HG03432 (cell line): ENCODE measurements around the gene NEK1.

Source experiments
- ATAC-seq: cut with Tn5 transposase; IDR thresholded peaks from one replicate; pipeline ENCODE4 v1.9.1; 2021; ENCODE audit warnings: mild to moderate bottlenecking, moderate library complexity; ENCODE audit not compliant: unreplicated experiment

The NEK1 gene

DNA sequence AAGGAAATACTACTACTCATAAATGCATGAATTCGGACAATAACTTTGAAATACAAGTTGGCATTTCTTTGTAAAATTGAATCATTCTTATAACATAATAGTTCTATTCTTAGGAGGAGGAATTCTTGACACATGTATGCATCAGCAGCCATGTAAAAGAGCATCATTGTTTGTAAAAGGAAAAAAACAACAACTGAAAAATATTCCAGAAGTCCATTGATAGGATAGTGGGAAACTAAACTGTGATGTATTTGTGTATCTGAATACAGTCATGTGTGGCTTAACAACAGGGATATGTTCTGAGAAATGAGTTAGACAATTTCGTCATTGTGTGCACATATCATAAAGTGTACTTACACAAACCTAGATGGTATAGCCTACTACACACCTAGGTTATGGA lies 239.6 kb downstream of the NEK1 start:
- no peak for ATAC-seq

DNA sequence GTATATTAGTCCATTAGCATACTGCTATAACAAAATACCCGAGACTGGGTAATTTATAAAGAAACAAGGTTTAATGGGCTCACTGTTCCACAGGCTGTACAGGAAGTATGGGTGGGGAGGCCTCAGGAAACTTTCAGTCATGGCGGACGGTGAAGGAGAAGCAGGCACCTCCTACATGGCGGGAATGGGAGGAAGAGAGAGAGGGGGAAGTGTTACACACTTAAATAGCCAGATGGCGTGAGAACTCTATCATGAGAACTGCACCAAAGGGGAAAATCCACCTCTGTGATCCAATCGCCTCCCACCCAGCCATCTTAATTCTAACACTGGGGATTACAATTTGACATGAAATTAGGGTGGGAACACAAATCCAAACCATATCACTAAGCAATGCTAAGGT lies 242.7 kb downstream of the NEK1 start:
- ATAC-seq: no peak

DNA sequence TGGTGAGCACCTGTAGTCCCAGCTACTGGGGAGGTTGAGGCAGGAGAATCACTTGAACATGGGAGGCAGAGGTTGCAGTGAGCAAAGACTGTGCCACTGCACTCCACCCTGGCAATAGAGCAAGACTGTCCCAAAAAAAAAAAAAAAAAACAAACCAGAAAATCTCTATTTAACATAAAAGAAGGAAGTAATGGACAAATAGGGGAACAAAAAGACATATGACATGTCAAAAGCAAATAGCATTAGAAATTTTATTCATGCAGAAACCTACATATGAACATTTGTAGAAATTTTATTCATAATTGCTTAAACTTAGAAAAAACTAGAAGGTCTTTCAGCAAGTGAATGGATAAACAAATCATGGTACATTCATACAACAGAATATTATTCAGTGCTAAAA lies 244.6 kb downstream of the NEK1 start:
- ATAC-seq: no peak

- ATAC-seq: no peak
Observed at GRCh38 chr4:169366821-169367220, 245.6 kb downstream of the NEK1 start.

- ATAC-seq: no peak
Observed at GRCh38 chr4:169362607-169363006, 249.8 kb downstream of the NEK1 start.

DNA sequence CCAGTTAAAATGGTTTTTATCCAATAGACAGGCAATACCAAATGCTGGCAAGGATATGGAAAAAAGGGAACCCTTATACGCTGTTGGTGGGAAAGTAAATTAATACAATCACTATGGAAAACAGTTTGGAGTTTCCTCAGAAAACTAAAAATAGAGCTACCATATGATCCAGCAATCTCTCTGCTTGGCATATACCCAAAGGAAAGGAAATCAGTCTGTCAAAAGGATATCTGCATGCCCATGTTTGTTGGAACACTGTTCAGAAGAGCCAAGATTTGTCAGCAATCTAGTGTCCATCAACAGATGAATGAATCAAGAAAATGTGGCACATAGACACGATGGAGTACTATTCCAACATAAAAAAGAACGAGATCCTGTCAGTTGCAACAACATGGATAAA lies 250.6 kb downstream of the NEK1 start:
- no peak for ATAC-seq

DNA sequence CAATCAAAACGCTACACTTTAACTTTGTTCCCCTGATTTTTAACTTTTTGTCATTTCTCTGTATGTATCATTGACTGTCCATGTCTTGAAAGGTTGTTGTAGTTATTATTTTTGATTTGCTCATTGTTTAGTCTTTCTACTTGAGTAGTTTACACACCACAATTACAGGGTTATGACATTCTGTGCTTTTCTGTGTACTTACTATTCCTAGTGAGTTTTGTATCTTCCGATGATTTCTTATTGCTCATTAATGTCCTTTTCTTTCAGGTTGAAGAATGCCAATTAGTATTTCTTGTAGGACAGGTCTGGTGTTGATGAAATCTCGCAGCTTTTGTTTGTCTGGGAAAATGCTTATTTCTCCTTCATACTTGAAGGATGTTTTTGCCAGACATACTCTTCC lies 252.4 kb downstream of the NEK1 start:
- ATAC-seq: no peak

- no peak for ATAC-seq
Observed at GRCh38 chr4:169352360-169352759, 260.0 kb downstream of the NEK1 start.

DNA sequence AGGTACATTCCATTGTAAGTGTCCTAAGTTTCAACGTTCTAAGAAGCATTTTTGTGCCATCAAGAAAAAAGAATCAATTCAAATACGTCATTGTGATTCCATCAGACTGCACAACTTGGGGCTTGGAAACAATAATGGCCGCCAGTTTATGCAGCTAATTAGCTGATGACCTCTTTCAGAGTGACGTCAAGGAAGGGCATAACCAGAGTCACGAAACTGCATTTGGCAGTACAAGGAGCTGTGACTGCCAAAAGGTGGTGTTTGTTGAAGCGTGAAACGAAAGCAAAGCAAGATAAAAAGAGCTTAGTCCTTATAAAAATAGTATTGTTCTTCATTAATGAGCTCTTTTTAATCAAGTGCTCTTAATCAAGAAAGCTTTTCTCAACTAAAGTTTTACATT lies 260.5 kb downstream of the NEK1 start:
- ATAC-seq: no peak

- no peak for ATAC-seq
Observed at GRCh38 chr4:169348541-169348940, 263.8 kb downstream of the NEK1 start.

DNA sequence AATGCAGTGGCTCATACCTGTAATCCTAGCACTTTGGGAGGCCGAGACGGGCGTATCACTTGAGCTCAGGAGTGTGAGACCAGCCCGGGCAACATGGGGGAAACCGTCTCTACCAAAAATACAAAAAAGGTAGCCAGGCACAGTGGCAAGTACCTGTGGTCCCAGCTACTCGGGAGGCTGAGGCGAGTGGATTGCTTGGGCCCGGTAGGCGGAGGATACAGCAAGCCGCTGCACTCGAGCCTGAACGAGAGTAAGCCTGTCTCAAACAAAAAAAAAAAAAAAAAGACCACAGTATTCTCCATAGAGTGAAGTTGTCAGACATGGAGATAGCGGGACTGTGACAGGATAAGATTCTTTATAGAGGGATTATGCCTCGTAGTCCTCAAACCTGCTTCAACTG lies 265.5 kb downstream of the NEK1 start:
- no peak for ATAC-seq

GRCh38 chr4:169345316-169345721 lies 267.1 kb downstream of the NEK1 start:
- ATAC-seq: no peak
